ENCODE data around the gene SSU72. TPM values are rescaled to one million over a fixed set of nuclear protein-coding genes. Genes with fewer than 3 reads are reported as not detected.
A peak's percentile ranks its signal among the peaks of the same experiment; 100 is the strongest.
"Not testable (repeated sequence)": the region's sequence is repeated elsewhere in the genome, so short reads cannot be mapped to it uniquely, and the experiment has no call there.

SSU72 gene
- total RNA-seq, 1 donor from 2014 or later, result 134 TPM

GRCh38 chr1:1536938-1537546 lies 37.6 kb downstream of the SSU72 start:
- H3K4me1 Mint-ChIP-seq, result peaks cover 11% of the 10 kb centered on the region
- H3K36me3 Mint-ChIP-seq (ENCODE audit: low read depth), result peaks cover 9% of the 10 kb centered on the region
- TF ChIP-seq, protein P1, sequence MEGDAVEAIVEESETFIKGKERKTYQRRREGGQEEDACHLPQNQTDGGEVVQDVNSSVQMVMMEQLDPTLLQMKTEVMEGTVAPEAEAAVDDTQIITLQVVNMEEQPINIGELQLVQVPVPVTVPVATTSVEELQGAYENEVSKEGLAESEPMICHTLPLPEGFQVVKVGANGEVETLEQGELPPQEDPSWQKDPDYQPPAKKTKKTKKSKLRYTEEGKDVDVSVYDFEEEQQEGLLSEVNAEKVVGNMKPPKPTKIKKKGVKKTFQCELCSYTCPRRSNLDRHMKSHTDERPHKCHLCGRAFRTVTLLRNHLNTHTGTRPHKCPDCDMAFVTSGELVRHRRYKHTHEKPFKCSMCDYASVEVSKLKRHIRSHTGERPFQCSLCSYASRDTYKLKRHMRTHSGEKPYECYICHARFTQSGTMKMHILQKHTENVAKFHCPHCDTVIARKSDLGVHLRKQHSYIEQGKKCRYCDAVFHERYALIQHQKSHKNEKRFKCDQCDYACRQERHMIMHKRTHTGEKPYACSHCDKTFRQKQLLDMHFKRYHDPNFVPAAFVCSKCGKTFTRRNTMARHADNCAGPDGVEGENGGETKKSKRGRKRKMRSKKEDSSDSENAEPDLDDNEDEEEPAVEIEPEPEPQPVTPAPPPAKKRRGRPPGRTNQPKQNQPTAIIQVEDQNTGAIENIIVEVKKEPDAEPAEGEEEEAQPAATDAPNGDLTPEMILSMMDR (conservative IDR thresholded peaks at IDR 0.05), result no peak
- H3K27ac Mint-ChIP-seq (ENCODE audit: unreplicated experiment), result no peak overlapping the region
- H3K4me3 Mint-ChIP-seq, result peak overlapping the region; percentile 64
- peaks cover 2% of the 10 kb centered on the region for H3K9me3 Mint-ChIP-seq
- DNase-seq (ENCODE audit: low read depth, low spot score), result no peak
- peaks cover 8% of the 10 kb centered on the region for H3K27me3 Mint-ChIP-seq (ENCODE audit: low read depth)

- Mint-ChIP-seq H3K9me3 (peaks cover 4% of the 10 kb centered on the region), H3K4me3 (peak overlapping the region; percentile 64), H3K4me1 (peaks cover 5% of the 10 kb centered on the region), H3K27ac (ENCODE audit: unreplicated experiment) (no peak overlapping the region), H3K27me3 (ENCODE audit: low read depth) (peaks cover 4% of the 10 kb centered on the region), H3K36me3 (ENCODE audit: low read depth) (peaks cover 8% of the 10 kb centered on the region)
- TF ChIP-seq, protein P1 (conservative IDR thresholded peaks at IDR 0.05), result no peak
- no peak for DNase-seq (ENCODE audit: low read depth, low spot score)
Measured at GRCh38 chr1:1536019-1536937, 38.4 kb downstream of the SSU72 start.

GRCh38 chr1:1535201-1536018 lies 39.3 kb downstream of the SSU72 start:
- H3K27ac Mint-ChIP-seq (ENCODE audit: unreplicated experiment), result no peak overlapping the region

GRCh38 chr1:1534401-1535154 lies 40.1 kb downstream of the SSU72 start:
- Mint-ChIP-seq H3K9me3 (peaks cover 4% of the 10 kb centered on the region), H3K27ac (ENCODE audit: unreplicated experiment) (no peak overlapping the region), H3K27me3 (ENCODE audit: low read depth) (peaks cover 4% of the 10 kb centered on the region), H3K4me3 (no peak overlapping the region), H3K4me1 (peaks cover 5% of the 10 kb centered on the region), H3K36me3 (ENCODE audit: low read depth) (peaks cover 19% of the 10 kb centered on the region)
- DNase-seq (ENCODE audit: low read depth, low spot score), result no peak
- TF ChIP-seq, protein P1 (conservative IDR thresholded peaks at IDR 0.05), result no peak

More at GRCh38 chr1:1535201-1536018, 39.3 kb downstream of the SSU72 start:
- H3K27me3 Mint-ChIP-seq (ENCODE audit: low read depth), result peaks cover 4% of the 10 kb centered on the region
- DNase-seq (ENCODE audit: low read depth, low spot score), result no peak
- H3K4me1 Mint-ChIP-seq, result peaks cover 5% of the 10 kb centered on the region
- peaks cover 11% of the 10 kb centered on the region for H3K36me3 Mint-ChIP-seq (ENCODE audit: low read depth)
- peaks cover 4% of the 10 kb centered on the region for H3K9me3 Mint-ChIP-seq
- TF ChIP-seq, protein P1 (conservative IDR thresholded peaks at IDR 0.05), result no peak
- H3K4me3 Mint-ChIP-seq, result no peak overlapping the region

DNA sequence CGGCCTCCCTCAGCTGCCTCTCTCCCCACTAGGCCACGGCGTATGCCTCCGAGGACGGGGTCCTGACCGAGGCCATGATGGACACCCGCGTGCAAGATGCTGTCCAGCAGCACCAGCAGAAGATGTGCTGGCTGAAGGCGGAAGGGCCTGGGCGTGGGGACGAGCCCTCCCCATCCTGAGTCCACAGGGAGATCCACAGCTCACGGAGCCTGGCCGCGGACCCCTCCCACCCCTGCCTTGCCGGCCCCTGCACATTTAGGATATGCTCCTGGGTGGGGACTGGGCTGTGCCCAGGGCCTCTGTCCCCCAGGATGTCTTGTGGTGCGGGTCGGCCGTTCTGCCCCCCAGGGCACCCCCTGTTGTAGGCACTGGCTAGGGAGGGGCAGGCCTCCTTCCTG lies 40.8 kb downstream of the SSU72 start:
- H3K9me3 Mint-ChIP-seq; H3K27me3 Mint-ChIP-seq (ENCODE audit: low read depth); H3K4me3 Mint-ChIP-seq; DNase-seq (ENCODE audit: low read depth, low spot score); H3K27ac Mint-ChIP-seq (ENCODE audit: unreplicated experiment); H3K4me1 Mint-ChIP-seq: not testable (repeated sequence)
- peaks cover 20% of the 10 kb centered on the region for H3K36me3 Mint-ChIP-seq (ENCODE audit: low read depth)

DNA sequence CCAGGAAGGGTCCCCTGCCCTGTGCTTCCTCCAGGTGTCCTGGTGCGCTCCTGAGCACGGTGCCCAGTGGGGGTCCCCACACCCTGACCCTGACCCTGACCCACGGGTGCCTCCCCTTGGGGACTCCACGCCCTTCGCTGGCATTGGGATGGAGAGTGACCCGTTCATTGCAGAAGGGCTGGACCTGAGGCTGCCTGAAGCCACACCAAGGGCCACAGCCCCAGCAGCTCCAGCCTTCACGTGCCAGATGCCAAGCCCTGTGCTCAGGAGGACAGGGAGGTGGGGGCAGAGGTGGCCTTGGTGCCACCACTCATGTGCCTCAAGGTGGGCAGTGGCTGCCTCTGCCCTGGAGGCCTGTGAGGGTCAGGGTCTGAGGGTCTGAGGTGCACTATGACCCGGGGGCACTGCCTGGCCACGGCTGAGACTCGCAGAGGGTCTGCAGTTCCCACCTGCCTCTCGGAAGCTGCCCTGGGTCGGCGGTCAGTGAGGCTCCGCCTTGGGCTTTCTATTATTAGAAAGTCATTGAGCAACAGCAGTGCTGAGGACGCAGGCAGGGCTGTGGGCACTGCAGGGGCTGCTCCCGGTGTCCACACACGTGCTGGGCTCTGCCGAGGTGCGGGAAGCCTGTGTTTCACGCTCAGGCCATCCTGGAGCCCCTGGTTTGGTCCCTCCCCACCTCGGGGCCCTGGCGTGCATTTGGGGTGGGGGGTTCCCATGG lies 41.3 kb downstream of the SSU72 start:
- not testable (repeated sequence) for H3K27ac Mint-ChIP-seq (ENCODE audit: unreplicated experiment); H3K4me1 Mint-ChIP-seq; H3K9me3 Mint-ChIP-seq; H3K4me3 Mint-ChIP-seq; H3K27me3 Mint-ChIP-seq (ENCODE audit: low read depth); DNase-seq (ENCODE audit: low read depth, low spot score)
- peaks cover 20% of the 10 kb centered on the region for H3K36me3 Mint-ChIP-seq (ENCODE audit: low read depth)
